NCI-H2196 (cell line): ENCODE results near the gene DNAH1.
"Not testable (repeated sequence)": the region's sequence is repeated elsewhere in the genome, so short reads cannot be mapped to it uniquely, and the experiment has no call there.

Experiments used
- DNase-seq: peaks from one replicate; lab custom pipeline; 2025; ENCODE audit not compliant: unreplicated experiment; lab: John Stamatoyannopoulos, UW

The DNAH1 gene

GRCh38 chr3:52315977-52316764 is at the start of gene DNAH1:
DNAH1 (plus strand) TSS chr3:52316319; CDS start chr3:52322443, 6,124 bp downstream.
- no peak for DNase-seq

- DNase-seq: no peak
Observed at GRCh38 chr3:52268036-52268435, 48.1 kb upstream of the DNAH1 start.

- no peak for DNase-seq
Observed at GRCh38 chr3:52269776-52270175, 46.3 kb upstream of the DNAH1 start.

- DNase-seq: no peak
Observed at GRCh38 chr3:52270252-52270754, 45.8 kb upstream of the DNAH1 start.

- DNase-seq: not testable (repeated sequence)
Observed at GRCh38 chr3:52272172-52272571, 43.9 kb upstream of the DNAH1 start.

GRCh38 chr3:52272831-52273230 is 43.3 kb upstream of the DNAH1 start:
- no peak for DNase-seq

- DNase-seq: not testable (repeated sequence)
Observed at GRCh38 chr3:52274781-52275180, 41.3 kb upstream of the DNAH1 start.

GRCh38 chr3:52277071-52277964 is 38.8 kb upstream of the DNAH1 start:
- DNase-seq: peak; percentile 2

- DNase-seq: peak; percentile 47
Observed at GRCh38 chr3:52277972-52278509, 38.1 kb upstream of the DNAH1 start.

- DNase-seq: peak; percentile 81
Observed at GRCh38 chr3:52278510-52279069, 37.5 kb upstream of the DNAH1 start, which contains the start of gene WDR82. WDR82 (minus strand) TSS chr3:52278649; CDS start chr3:52278361, 288 bp downstream.

GRCh38 chr3:52279596-52279995 is 36.5 kb upstream of the DNAH1 start:
- DNase-seq: no peak

GRCh38 chr3:52280050-52280461 is 36.1 kb upstream of the DNAH1 start:
- peak; percentile 48 for DNase-seq

GRCh38 chr3:52281981-52282801 is 33.9 kb upstream of the DNAH1 start:
- no peak for DNase-seq

- no peak for DNase-seq
Observed at GRCh38 chr3:52283306-52283705, 32.8 kb upstream of the DNAH1 start.

GRCh38 chr3:52284051-52284450 is 32.1 kb upstream of the DNAH1 start:
- DNase-seq: not testable (repeated sequence)

GRCh38 chr3:52286777-52287110 is 29.4 kb upstream of the DNAH1 start:
- DNase-seq: no peak

GRCh38 chr3:52288674-52289073 is 27.4 kb upstream of the DNAH1 start:
- no peak for DNase-seq

GRCh38 chr3:52289338-52289746 is 26.8 kb upstream of the DNAH1 start:
- no peak for DNase-seq

- no peak for DNase-seq
Observed at GRCh38 chr3:52289747-52290595, 26.1 kb upstream of the DNAH1 start.
